ENCODE data around the gene MRAP2. TPM values are rescaled to one million over a fixed set of nuclear protein-coding genes. Genes with fewer than 3 reads are reported as not detected.

Gene MRAP2, protein sequence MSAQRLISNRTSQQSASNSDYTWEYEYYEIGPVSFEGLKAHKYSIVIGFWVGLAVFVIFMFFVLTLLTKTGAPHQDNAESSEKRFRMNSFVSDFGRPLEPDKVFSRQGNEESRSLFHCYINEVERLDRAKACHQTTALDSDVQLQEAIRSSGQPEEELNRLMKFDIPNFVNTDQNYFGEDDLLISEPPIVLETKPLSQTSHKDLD
- 1.3 and 1.5 TPM in 2 replicates for total RNA-seq

DNA sequence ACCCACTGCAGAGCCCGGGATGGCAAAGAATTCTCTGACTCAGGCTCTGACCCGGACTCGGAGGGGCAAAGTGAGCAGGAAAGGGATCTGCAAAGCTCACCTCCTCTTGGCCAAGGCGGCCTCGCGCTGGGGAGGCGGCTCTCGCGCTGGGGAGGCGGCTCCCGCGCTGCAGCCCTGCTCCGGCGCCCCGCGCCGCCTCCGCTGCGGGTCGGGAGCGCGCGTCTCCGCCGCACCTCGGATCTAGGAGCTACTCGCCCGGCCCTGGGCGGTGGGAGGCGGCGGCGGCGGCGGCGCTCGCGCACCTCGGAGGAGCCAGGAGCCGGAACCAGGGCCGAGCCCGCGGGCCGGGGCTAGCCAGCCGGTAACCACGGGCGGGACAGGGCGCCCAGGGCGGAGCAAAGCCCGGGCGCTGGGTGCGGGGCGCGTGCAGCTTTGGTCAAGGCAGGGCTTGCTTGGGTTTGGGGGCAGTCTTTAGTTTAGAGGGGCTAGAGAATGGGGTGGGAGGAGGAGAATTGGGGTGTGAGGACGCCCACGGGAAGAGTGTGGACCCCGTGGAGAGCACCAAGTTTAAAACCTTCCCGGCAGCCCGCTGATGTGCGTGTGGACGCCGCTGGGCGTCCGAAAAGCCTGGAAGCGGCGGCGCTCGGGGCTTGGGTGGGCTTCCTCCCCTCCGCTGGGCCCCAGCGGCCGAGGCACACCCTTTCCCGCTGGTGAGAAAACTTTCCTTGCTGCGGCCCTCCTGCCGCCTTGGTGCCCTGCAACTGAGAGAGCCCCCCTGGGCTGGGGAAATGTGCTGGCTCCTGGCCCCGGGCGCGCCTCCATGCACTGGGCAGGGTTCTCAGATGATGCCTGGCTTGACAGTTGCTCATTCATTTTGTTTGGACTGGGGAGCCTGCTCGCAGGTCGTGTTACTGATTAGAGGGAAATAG, at the start of gene MRAP2:
Gene MRAP2 (plus strand): TSS at position 250 of the 929 bp plus-strand sequence. CDS start 21,547 bp downstream, outside the sequence.

Other genes starting within 250 kb of the MRAP2 start
- not detected in 2 replicates for gene RIPPLY2, start 180.4 kb upstream of the MRAP2 start, total RNA-seq
- gene CYB5R4, start 174.1 kb upstream of the MRAP2 start, total RNA-seq, result 1.8 and 3.3 TPM in 2 replicates
- gene CEP162, start 193.9 kb downstream of the MRAP2 start, total RNA-seq, result 4.6 and 7.0 TPM in 2 replicates